ENCODE measurements around the gene PRPS1L1. TPM values are rescaled to one million over a fixed set of nuclear protein-coding genes. Genes with fewer than 3 reads are reported as not detected.

The PRPS1L1 gene
- not detected for polyA plus RNA-seq (2012; ENCODE audit: insufficient read depth, insufficient read length)

DNA sequence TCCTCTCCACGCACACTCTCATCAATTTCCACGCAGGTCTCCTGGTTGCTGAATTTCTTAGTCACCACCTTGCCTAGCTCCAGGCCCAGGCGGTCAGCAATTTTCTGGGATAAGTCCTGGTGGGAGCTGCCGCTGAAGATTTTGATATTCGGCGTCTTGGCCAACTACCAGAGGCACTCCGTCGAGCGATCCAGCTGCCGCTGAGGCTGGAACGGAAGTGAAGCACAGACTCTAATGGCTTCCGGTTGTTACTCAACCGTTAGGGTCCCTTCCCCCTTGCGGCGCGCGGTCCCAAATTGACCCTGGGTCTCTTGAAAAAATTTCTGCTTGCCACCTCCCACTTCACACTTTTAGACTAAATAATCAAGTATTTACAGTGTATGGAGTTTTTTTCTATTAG lies at the start of gene PRPS1L1:
TSS of gene PRPS1L1 (minus strand) at position 219 of the 400 bp plus-strand sequence.
- DNase-seq (ENCODE audit: low read depth, low spot score), result no peak
- H3K4me3 ChIP-seq (ENCODE audit: low read length), result no peak within 1 kb of the TSS

GRCh38 chr7:18076461-18076860 lies 48.8 kb upstream of the PRPS1L1 start:
- DNase-seq (ENCODE audit: low read depth, low spot score), result no peak
- no peak overlapping the region for H3K4me3 ChIP-seq (ENCODE audit: low read length)

GRCh38 chr7:18068745-18069144 lies 41.1 kb upstream of the PRPS1L1 start:
- no peak overlapping the region for H3K4me3 ChIP-seq (ENCODE audit: low read length)
- DNase-seq (ENCODE audit: low read depth, low spot score), result no peak

- peak; percentile 1 for DNase-seq (ENCODE audit: low read depth, low spot score)
- H3K4me3 ChIP-seq (ENCODE audit: low read length), result no peak overlapping the region
Measured at GRCh38 chr7:18064242-18064838, 36.7 kb upstream of the PRPS1L1 start.

- DNase-seq (ENCODE audit: low read depth, low spot score), result no peak
Measured at GRCh38 chr7:18063149-18063901, 35.7 kb upstream of the PRPS1L1 start.

DNA sequence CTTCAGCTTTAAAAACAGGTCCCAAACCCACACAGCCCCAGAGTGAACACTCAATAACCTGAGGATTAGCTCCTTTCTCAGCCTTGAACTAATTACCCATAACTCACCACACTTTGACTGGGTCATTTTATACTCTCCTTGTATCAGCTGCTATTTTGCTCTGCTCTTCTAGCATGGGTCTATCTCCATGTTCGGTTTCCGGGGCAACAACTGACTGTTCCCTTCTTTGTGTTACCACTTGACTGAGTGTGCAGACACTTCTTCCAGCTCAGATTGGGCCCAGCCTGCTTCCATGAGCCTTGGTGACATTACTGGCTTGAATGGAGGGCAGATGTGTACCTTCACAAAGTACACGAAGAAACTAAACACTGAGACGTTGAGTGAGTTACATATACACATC lies 31.5 kb upstream of the PRPS1L1 start:
- DNase-seq (ENCODE audit: low read depth, low spot score), result no peak
- H3K4me3 ChIP-seq (ENCODE audit: low read length), result no peak overlapping the region

More at GRCh38 chr7:18063149-18063901, 35.7 kb upstream of the PRPS1L1 start:
- H3K4me3 ChIP-seq (ENCODE audit: low read length), result no peak overlapping the region

GRCh38 chr7:18053941-18054340 lies 26.3 kb upstream of the PRPS1L1 start:
- DNase-seq (ENCODE audit: low read depth, low spot score), result no peak
- no peak overlapping the region for H3K4me3 ChIP-seq (ENCODE audit: low read length)

- H3K4me3 ChIP-seq (ENCODE audit: low read length), result no peak overlapping the region
- DNase-seq (ENCODE audit: low read depth, low spot score), result no peak
Measured at GRCh38 chr7:18053177-18053928, 25.7 kb upstream of the PRPS1L1 start.

DNA sequence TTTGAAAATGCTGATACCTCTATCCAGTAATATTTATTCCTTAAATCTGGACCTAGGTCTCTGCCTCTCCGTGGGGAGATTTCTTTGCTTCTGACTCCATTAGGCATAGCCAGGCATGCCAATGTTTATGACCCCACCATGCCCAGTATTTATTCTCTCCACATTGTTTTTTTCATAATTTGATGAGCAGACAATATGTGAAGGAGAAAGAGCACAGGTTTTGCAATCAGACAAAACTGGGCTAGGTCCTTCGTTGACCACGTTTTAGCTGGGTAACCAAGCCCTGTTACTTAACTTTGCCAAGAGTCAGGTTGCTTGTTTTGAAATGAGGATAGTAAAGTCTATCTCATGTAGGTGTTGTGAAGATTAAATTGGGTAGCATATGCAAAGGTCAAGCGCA lies 21.6 kb upstream of the PRPS1L1 start:
- DNase-seq (ENCODE audit: low read depth, low spot score), result no peak

GRCh38 chr7:18046601-18047000 lies 19.0 kb upstream of the PRPS1L1 start:
- DNase-seq (ENCODE audit: low read depth, low spot score), result no peak
- H3K4me3 ChIP-seq (ENCODE audit: low read length), result no peak overlapping the region

More for the DNA sequence above, 21.6 kb upstream of the PRPS1L1 start:
- H3K4me3 ChIP-seq (ENCODE audit: low read length), result no peak overlapping the region

- no peak overlapping the region for H3K4me3 ChIP-seq (ENCODE audit: low read length)
- DNase-seq (ENCODE audit: low read depth, low spot score), result no peak
Measured at GRCh38 chr7:18045171-18045570, 17.5 kb upstream of the PRPS1L1 start.

- no peak overlapping the region for H3K4me3 ChIP-seq (ENCODE audit: low read length)
Measured at GRCh38 chr7:18041191-18041590, 13.5 kb upstream of the PRPS1L1 start.

GRCh38 chr7:18040196-18040595 lies 12.6 kb upstream of the PRPS1L1 start:
- no peak overlapping the region for H3K4me3 ChIP-seq (ENCODE audit: low read length)
- DNase-seq (ENCODE audit: low read depth, low spot score), result no peak

More at GRCh38 chr7:18041191-18041590, 13.5 kb upstream of the PRPS1L1 start:
- no peak for DNase-seq (ENCODE audit: low read depth, low spot score)

GRCh38 chr7:18038382-18038781 lies 10.7 kb upstream of the PRPS1L1 start:
- H3K4me3 ChIP-seq (ENCODE audit: low read length), result no peak overlapping the region
- no peak for DNase-seq (ENCODE audit: low read depth, low spot score)

GRCh38 chr7:18037609-18038008 lies 10.0 kb upstream of the PRPS1L1 start:
- DNase-seq (ENCODE audit: low read depth, low spot score), result no peak

DNA sequence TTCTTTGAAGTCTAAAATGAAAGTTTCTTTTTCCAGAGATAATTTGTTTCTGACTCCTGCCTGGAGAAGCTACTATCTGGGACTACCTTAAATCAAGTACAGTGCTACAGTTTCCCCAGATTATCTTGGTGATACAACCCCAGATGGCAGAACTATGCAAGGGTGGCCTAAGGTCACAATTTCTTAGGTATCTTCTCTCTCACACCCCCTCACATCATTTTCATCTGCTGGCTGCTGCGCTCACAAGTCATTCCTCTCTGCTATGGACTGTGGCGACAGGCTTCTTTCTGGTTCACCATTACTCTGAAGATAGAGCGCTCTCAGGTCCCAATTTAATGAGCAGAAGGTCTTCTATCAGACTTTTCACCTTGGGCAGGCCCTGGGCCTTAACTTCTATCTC lies 9.1 kb upstream of the PRPS1L1 start:
- no peak for DNase-seq (ENCODE audit: low read depth, low spot score)
- H3K4me3 ChIP-seq (ENCODE audit: low read length), result no peak overlapping the region

More at GRCh38 chr7:18037609-18038008, 10.0 kb upstream of the PRPS1L1 start:
- H3K4me3 ChIP-seq (ENCODE audit: low read length), result no peak overlapping the region

DNA sequence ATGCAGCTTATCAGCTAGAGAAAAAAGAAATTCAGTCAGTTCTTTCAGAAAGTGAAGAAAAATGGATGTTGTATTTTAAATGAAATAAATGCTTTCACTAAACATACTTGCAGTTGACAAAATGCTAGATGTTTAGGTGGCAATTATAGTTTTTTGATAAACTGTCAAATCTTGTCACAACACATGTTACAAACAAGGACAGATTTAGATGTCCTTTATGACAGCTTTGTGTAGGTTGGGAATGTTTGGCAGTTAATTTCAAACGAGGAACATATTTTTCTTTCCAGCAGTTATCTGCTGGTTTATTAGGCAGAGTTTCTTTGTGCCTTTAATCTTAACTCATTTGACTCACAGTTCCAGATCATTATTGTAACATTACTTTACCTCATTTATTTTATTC lies 3.1 kb upstream of the PRPS1L1 start:
- DNase-seq (ENCODE audit: low read depth, low spot score), result no peak
- H3K4me3 ChIP-seq (ENCODE audit: low read length), result no peak overlapping the region

- no peak for DNase-seq (ENCODE audit: low read depth, low spot score)
- no peak overlapping the region for H3K4me3 ChIP-seq (ENCODE audit: low read length)
Measured at GRCh38 chr7:18020138-18020715, 7.4 kb downstream of the PRPS1L1 start.

GRCh38 chr7:18019555-18019954 lies 8.1 kb downstream of the PRPS1L1 start:
- no peak for DNase-seq (ENCODE audit: low read depth, low spot score)
- no peak overlapping the region for H3K4me3 ChIP-seq (ENCODE audit: low read length)

Data from Jurkat, Clone E6-1 (cell line).